ENCODE results near the gene SUSD6. TPM values are rescaled to one million over a fixed set of nuclear protein-coding genes. Genes with fewer than 3 reads are reported as not detected.

SUSD6 gene
- total RNA-seq, 2 experiments from 2014 or later, result 23.1 to 43.6 TPM

GRCh38 chr14:69613312-69614073, 2.1 kb downstream of the SUSD6 start:
- H3K4me3 ChIP-seq (ENCODE audit: low read depth, low read length, poor library complexity, severe bottlenecking), result peak overlapping the region; percentile 78
- ChIA-PET CTCF (ENCODE audit: unreplicated experiment) (no interaction called here), POLR2A (interaction anchor here (0.5 to 1.9 kb wide), 7 partner anchors 8 to 215 kb away, joined by 3 to 4 read pairs (median 3); partner anchors contain the start of genes ERH and SLC39A9)
- no peaks in the 10 kb centered on the region for H3K9me2 ChIP-seq (ENCODE audit: insufficient read depth, low read length)
- TF ChIP-seq CTCF (conservative IDR thresholded peaks at IDR 0.05; ENCODE audit: low read length), result no peak
- no peak for TF ChIP-seq EZH2phosphoT487 (IDR thresholded peaks at IDR 0.05; ENCODE audit: borderline replicate concordance, low read depth, low read length)
- peaks cover 61% of the 10 kb centered on the region for H3K79me2 ChIP-seq (ENCODE audit: insufficient read depth, low read depth, low read length)
- no peak overlapping the region for H2AFZ ChIP-seq (ENCODE audit: low read length)
- H4K20me1 ChIP-seq (ENCODE audit: insufficient read depth, low read length), result peaks cover 27% of the 10 kb centered on the region
- peaks cover 47% of the 10 kb centered on the region; the same call in 1 of the 2 replicates for H3K36me3 ChIP-seq (ENCODE audit: insufficient read depth, low read length)
- DNase-seq (ENCODE audit: low spot score), result no peak
- peaks cover 75% of the 10 kb centered on the region for H3K4me1 ChIP-seq (ENCODE audit: insufficient read depth, low read length, poor library complexity, severe bottlenecking)
- intact Hi-C loops (cut with micrococcal nuclease; ENCODE audit: unreplicated experiment), result loop anchor here (1.0 to 10.0 kb wide), 8 partner anchors 40 to 1191 kb away; partner anchors contain the start of genes MAP3K9, SRSF5, TTC9 and ZFP36L1
- no peaks in the 10 kb centered on the region for H3K9me3 ChIP-seq (ENCODE audit: low read length)
- TSS peak; percentile 93 for BruUV-seq (replicated peaks)
- H3K27ac ChIP-seq (ENCODE audit: low read depth, low read length, poor library complexity, severe bottlenecking), result peak overlapping the region; percentile 99
- H3K4me2 ChIP-seq (ENCODE audit: low read length), result peak overlapping the region; percentile 97

GRCh38 chr14:69614592-69614991, 3.2 kb downstream of the SUSD6 start:
- peaks cover 6% of the 10 kb centered on the region; the same call in 1 of the 2 replicates for H3K9me3 ChIP-seq (ENCODE audit: low read length)
- BruUV-seq (replicated peaks), result no TSS peak
- peak; percentile 90 for DNase-seq (ENCODE audit: low spot score)
- H3K36me3 ChIP-seq (ENCODE audit: insufficient read depth, low read length), result peaks cover 58% of the 10 kb centered on the region
- H3K79me2 ChIP-seq (ENCODE audit: insufficient read depth, low read depth, low read length), result peaks cover 72% of the 10 kb centered on the region
- ChIA-PET POLR2A (interaction anchor here (0.7 to 3.8 kb wide), 9 partner anchors 9 to 153 kb away, joined by 3 to 22 read pairs (median 4); partner anchors contain the start of gene SRSF5), CTCF (ENCODE audit: unreplicated experiment) (interaction anchor here (0.5 kb wide), 1 partner anchor 24 kb away, joined by 3 read pairs; no protein-coding TSS in a partner anchor)
- no peak overlapping the region for H2AFZ ChIP-seq (ENCODE audit: low read length)
- H3K4me1 ChIP-seq (ENCODE audit: insufficient read depth, low read length, poor library complexity, severe bottlenecking), result peaks cover 75% of the 10 kb centered on the region
- H3K27ac ChIP-seq (ENCODE audit: low read depth, low read length, poor library complexity, severe bottlenecking), result peak overlapping the region; percentile 99
- peak overlapping the region; percentile 97 for H3K4me2 ChIP-seq (ENCODE audit: low read length)
- intact Hi-C loops (cut with micrococcal nuclease; ENCODE audit: unreplicated experiment), result loop anchor here (1.0 to 10.0 kb wide), 8 partner anchors 39 to 1190 kb away; partner anchors contain the start of genes MAP3K9, SRSF5, TTC9 and ZFP36L1
- H3K4me3 ChIP-seq (ENCODE audit: low read depth, low read length, poor library complexity, severe bottlenecking), result peak overlapping the region; percentile 78
- H3K9me2 ChIP-seq (ENCODE audit: insufficient read depth, low read length), result no peaks in the 10 kb centered on the region
- H4K20me1 ChIP-seq (ENCODE audit: insufficient read depth, low read length), result peaks cover 29% of the 10 kb centered on the region
- no peak for TF ChIP-seq EZH2phosphoT487 (IDR thresholded peaks at IDR 0.05; ENCODE audit: borderline replicate concordance, low read depth, low read length)
- no peak for TF ChIP-seq CTCF (conservative IDR thresholded peaks at IDR 0.05; ENCODE audit: low read length)
